Measurements from ENCODE around the gene SLC25A20. TPM values are rescaled to one million over a fixed set of nuclear protein-coding genes. Genes with fewer than 3 reads are reported as not detected.
A peak's percentile ranks its signal among the peaks of the same experiment; 100 is the strongest.

SLC25A20 gene
- total and polyA plus RNA-seq, 2 of the 4 experiments (the other 2 are of a cell fraction): 23.8 to 27.1 TPM

- Histone ChIP-seq H4K91ac (ENCODE audit: insufficient read depth, low read depth, low read length) (peak overlapping the region; percentile 90; the same call in 1 of the 2 replicates), H2BK20ac (ENCODE audit: low read depth, low read length) (no peak overlapping the region; the same call in 1 of the 2 replicates), H3K18ac (ENCODE audit: low read depth, low read length) (no peak overlapping the region), H3K36me3 (ENCODE audit: control insufficient read depth, insufficient read depth, low read length) (no peaks in the 10 kb centered on the region), H3K9ac (ENCODE audit: low read depth, low read length) (no peak overlapping the region), H4K20me1 (ENCODE audit: insufficient read depth, low read length) (no peaks in the 10 kb centered on the region), H3K56ac (ENCODE audit: extremely low read depth, insufficient read depth, low read length) (no peak overlapping the region), H3K4me1 (ENCODE audit: control insufficient read depth, insufficient read depth, low read length) (peaks cover 4% of the 10 kb centered on the region), H4K8ac (ENCODE audit: low read depth in 2 of 2, low read length in 2 of 2) (peak overlapping the region; percentile 96 to 98), H3K9me3 (ENCODE audit: control insufficient read depth, insufficient read depth, low read length) (no peaks in the 10 kb centered on the region), H3K79me1 (ENCODE audit: low read depth in 1 of 2, low read length in 2 of 2) (peaks cover 16 to 20% of the 10 kb centered on the region in 2 experiments), H3K4ac (ENCODE audit: low read depth, low read length) (peak overlapping the region; percentile 88), H3K27me3 (ENCODE audit: control insufficient read depth, insufficient read depth, low read length) (no peaks in the 10 kb centered on the region), H3K4me2 (ENCODE audit: low read depth, low read length) (no peak overlapping the region), H3K14ac (replicated peaks; ENCODE audit: low read depth, low read length) (peak overlapping the region; percentile 94; the same call in 1 of the 2 replicates), H2BK15ac (ENCODE audit: low read depth, low read length) (0 out of 3 replicates have a peak overlapping the region, but pooled peaks have one; percentile 10), H3K27ac (ENCODE audit: insufficient read depth, low read length) (no peak overlapping the region), H3K4me3 (ENCODE audit: insufficient read depth, low read depth, low read length) (peak overlapping the region; percentile 76; the same call in 1 of the 2 replicates), H2AFZ (replicated peaks; ENCODE audit: low read length, poor library complexity) (peak overlapping the region; percentile 70), H3K9me1 (ENCODE audit: insufficient read depth, low read length) (peaks cover 5% of the 10 kb centered on the region), H2AK5ac (ENCODE audit: low read depth, low read length) (peak overlapping the region; percentile 73; the same call in 1 of the 2 replicates), H3K23ac (ENCODE audit: low read depth, low read length) (no peak overlapping the region), H4K5ac (ENCODE audit: low read depth, low read length) (peak overlapping the region; percentile 73), H2AK9ac (replicated peaks; ENCODE audit: low read depth, low read length, poor library complexity) (no peak overlapping the region), H2BK120ac (ENCODE audit: low read depth, low read length) (peak overlapping the region; percentile 14; the same call in 1 of the 2 replicates), H2BK5ac (ENCODE audit: low read depth, low read length, poor library complexity, severe bottlenecking) (peak overlapping the region; percentile 45)
- ATAC-seq (ENCODE audit: low read depth) (no peak), DNase-seq (no peak)
- CTCF ChIA-PET: no interaction called here
- intact Hi-C loops (cut with micrococcal nuclease) (no loop called here), dilution Hi-C loops (cut with HindIII; ENCODE audit: low sequenced_read_pairs, unreplicated experiment) (no loop called here), in situ Hi-C loops (cut with MboI; ENCODE audit: low sequenced_read_pairs) (no loop called here)
- BruUV-seq (replicated peaks): no TSS peak
- TF ChIP-seq CHD1 (IDR thresholded peaks at IDR 0.05; ENCODE audit: low read depth, low read length): no peak
- TF ChIP-seq MAFK (IDR thresholded peaks at IDR 0.05; ENCODE audit: low read depth, low read length): no peak
- TF ChIP-seq, protein P1, sequence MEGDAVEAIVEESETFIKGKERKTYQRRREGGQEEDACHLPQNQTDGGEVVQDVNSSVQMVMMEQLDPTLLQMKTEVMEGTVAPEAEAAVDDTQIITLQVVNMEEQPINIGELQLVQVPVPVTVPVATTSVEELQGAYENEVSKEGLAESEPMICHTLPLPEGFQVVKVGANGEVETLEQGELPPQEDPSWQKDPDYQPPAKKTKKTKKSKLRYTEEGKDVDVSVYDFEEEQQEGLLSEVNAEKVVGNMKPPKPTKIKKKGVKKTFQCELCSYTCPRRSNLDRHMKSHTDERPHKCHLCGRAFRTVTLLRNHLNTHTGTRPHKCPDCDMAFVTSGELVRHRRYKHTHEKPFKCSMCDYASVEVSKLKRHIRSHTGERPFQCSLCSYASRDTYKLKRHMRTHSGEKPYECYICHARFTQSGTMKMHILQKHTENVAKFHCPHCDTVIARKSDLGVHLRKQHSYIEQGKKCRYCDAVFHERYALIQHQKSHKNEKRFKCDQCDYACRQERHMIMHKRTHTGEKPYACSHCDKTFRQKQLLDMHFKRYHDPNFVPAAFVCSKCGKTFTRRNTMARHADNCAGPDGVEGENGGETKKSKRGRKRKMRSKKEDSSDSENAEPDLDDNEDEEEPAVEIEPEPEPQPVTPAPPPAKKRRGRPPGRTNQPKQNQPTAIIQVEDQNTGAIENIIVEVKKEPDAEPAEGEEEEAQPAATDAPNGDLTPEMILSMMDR (conservative IDR thresholded peaks at IDR 0.05; ENCODE audit: low read depth, low read length): no peak
- no peak for TF ChIP-seq BHLHE40 (IDR thresholded peaks at IDR 0.05; ENCODE audit: low read depth, low read length)
- no peak for TF ChIP-seq MAZ (IDR thresholded peaks at IDR 0.05; ENCODE audit: borderline replicate concordance, low read depth, low read length)
- no peak for TF ChIP-seq MXI1 (IDR thresholded peaks at IDR 0.05; ENCODE audit: borderline replicate concordance, low read depth, low read length)
- TF ChIP-seq, protein P2, sequence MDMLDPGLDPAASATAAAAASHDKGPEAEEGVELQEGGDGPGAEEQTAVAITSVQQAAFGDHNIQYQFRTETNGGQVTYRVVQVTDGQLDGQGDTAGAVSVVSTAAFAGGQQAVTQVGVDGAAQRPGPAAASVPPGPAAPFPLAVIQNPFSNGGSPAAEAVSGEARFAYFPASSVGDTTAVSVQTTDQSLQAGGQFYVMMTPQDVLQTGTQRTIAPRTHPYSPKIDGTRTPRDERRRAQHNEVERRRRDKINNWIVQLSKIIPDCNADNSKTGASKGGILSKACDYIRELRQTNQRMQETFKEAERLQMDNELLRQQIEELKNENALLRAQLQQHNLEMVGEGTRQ (IDR thresholded peaks at IDR 0.05; ENCODE audit: low read depth, low read length): no peak
- TF ChIP-seq POLR2A (IDR thresholded peaks at IDR 0.05; ENCODE audit: low read depth, low read length): no peak
- TF ChIP-seq RAD21 (IDR thresholded peaks at IDR 0.05; ENCODE audit: low read length): no peak
- TF ChIP-seq FOS (IDR thresholded peaks at IDR 0.05; ENCODE audit: low read depth, low read length): no peak
- POLR2A ChIA-PET (ENCODE audit: unreplicated experiment): no interaction called here
- WGBS, 2 experiments (ENCODE audit: extremely low coverage in 2 of 2, insufficient read length in 1 of 2): 60% methylated on average over 1 of the region's 4 CpGs; no CpG with 5 or more reads in 1 of the 2 experiments
Measured at GRCh38 chr3:48899273-48899672, 591 bp upstream of the SLC25A20 start.
